ENCODE results near the gene LAMA5. TPM values are rescaled to one million over a fixed set of nuclear protein-coding genes. Genes with fewer than 3 reads are reported as not detected.

LAMA5 gene
- total RNA-seq, 2 experiments from 2014 or later, result 0.81 to 1.5 TPM

- Mint-ChIP-seq H3K4me1 (ENCODE audit: low read depth) (no peaks in the 10 kb centered on the region), H3K9me3 (peaks cover 1% of the 10 kb centered on the region), H3K36me3 (ENCODE audit: low read depth) (no peaks in the 10 kb centered on the region), H3K27me3 (ENCODE audit: low read depth) (peaks cover 7% of the 10 kb centered on the region), H3K4me3 (no peak overlapping the region), H3K27ac (no peak overlapping the region)
- CTCF ChIA-PET, result no interaction called here
- no peak for DNase-seq
- intact Hi-C loops (cut with micrococcal nuclease), result no loop called here
Measured at GRCh38 chr20:62336775-62337557, 30.1 kb downstream of the LAMA5 start.

GRCh38 chr20:62336329-62336728 lies 30.8 kb downstream of the LAMA5 start:
- Mint-ChIP-seq H3K27me3 (ENCODE audit: low read depth) (peaks cover 7% of the 10 kb centered on the region), H3K27ac (no peak overlapping the region), H3K9me3 (peaks cover 1% of the 10 kb centered on the region), H3K36me3 (ENCODE audit: low read depth) (no peaks in the 10 kb centered on the region), H3K4me3 (no peak overlapping the region), H3K4me1 (ENCODE audit: low read depth) (no peaks in the 10 kb centered on the region)
- no peak for DNase-seq
- intact Hi-C loops (cut with micrococcal nuclease), result no loop called here
- CTCF ChIA-PET, result no interaction called here

GRCh38 chr20:62335532-62335931 lies 31.6 kb downstream of the LAMA5 start:
- CTCF ChIA-PET, result no interaction called here
- H3K4me3 Mint-ChIP-seq, result no peak overlapping the region
- H3K9me3 Mint-ChIP-seq, result no peaks in the 10 kb centered on the region
- H3K27me3 Mint-ChIP-seq (ENCODE audit: low read depth), result peaks cover 7% of the 10 kb centered on the region
- intact Hi-C loops (cut with micrococcal nuclease), result no loop called here
- H3K27ac Mint-ChIP-seq, result no peak overlapping the region
- no peak for DNase-seq
- no peaks in the 10 kb centered on the region for H3K36me3 Mint-ChIP-seq (ENCODE audit: low read depth)
- H3K4me1 Mint-ChIP-seq (ENCODE audit: low read depth), result no peaks in the 10 kb centered on the region

DNA sequence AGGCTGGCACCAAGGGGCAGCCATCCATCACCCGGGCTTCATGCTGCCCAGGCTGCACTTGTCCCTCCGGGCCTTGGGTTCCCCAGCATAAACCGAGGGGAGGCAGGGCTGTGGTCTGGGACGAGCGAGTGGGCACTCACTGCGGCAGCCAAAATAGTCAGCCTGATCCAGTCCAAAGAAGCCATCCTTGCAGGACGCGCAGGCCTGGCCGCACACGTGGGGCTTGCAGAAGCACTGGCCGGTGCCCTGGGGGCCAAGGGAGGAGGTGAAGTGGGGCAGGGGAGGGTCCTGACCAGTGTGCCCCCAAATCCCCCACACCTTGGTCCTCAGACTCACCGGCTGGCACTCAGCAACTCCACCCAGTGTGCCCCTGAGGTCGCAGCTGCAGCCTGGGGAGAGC lies 32.2 kb downstream of the LAMA5 start:
- CTCF ChIA-PET, result no interaction called here

GRCh38 chr20:62333820-62334595 lies 33.1 kb downstream of the LAMA5 start:
- CTCF ChIA-PET, result no interaction called here
- H3K9me3 Mint-ChIP-seq, result no peaks in the 10 kb centered on the region
- H3K36me3 Mint-ChIP-seq (ENCODE audit: low read depth), result no peaks in the 10 kb centered on the region
- no peaks in the 10 kb centered on the region for H3K4me1 Mint-ChIP-seq (ENCODE audit: low read depth)
- no peak overlapping the region for H3K27ac Mint-ChIP-seq
- H3K27me3 Mint-ChIP-seq (ENCODE audit: low read depth), result peaks cover 7% of the 10 kb centered on the region
- no peak for DNase-seq
- intact Hi-C loops (cut with micrococcal nuclease), result no loop called here
- H3K4me3 Mint-ChIP-seq, result no peak overlapping the region

More for the DNA sequence above, 32.2 kb downstream of the LAMA5 start:
- no peaks in the 10 kb centered on the region for H3K36me3 Mint-ChIP-seq (ENCODE audit: low read depth)
- no peak overlapping the region for H3K27ac Mint-ChIP-seq
- intact Hi-C loops (cut with micrococcal nuclease), result no loop called here
- no peak for DNase-seq
- H3K4me3 Mint-ChIP-seq, result no peak overlapping the region
- no peaks in the 10 kb centered on the region for H3K4me1 Mint-ChIP-seq (ENCODE audit: low read depth)
- peaks cover 7% of the 10 kb centered on the region for H3K27me3 Mint-ChIP-seq (ENCODE audit: low read depth)
- no peaks in the 10 kb centered on the region for H3K9me3 Mint-ChIP-seq

- H3K4me3 Mint-ChIP-seq, result no peak overlapping the region
- peaks cover 7% of the 10 kb centered on the region for H3K27me3 Mint-ChIP-seq (ENCODE audit: low read depth)
- no peak for DNase-seq
- CTCF ChIA-PET, result no interaction called here
- H3K27ac Mint-ChIP-seq, result no peak overlapping the region
- no peaks in the 10 kb centered on the region for H3K36me3 Mint-ChIP-seq (ENCODE audit: low read depth)
- intact Hi-C loops (cut with micrococcal nuclease), result no loop called here
- no peaks in the 10 kb centered on the region for H3K9me3 Mint-ChIP-seq
- H3K4me1 Mint-ChIP-seq (ENCODE audit: low read depth), result no peaks in the 10 kb centered on the region
Measured at GRCh38 chr20:62332989-62333819, 33.9 kb downstream of the LAMA5 start.

- Mint-ChIP-seq H3K36me3 (ENCODE audit: low read depth) (no peaks in the 10 kb centered on the region), H3K27me3 (ENCODE audit: low read depth) (peaks cover 7% of the 10 kb centered on the region), H3K4me3 (no peak overlapping the region), H3K4me1 (ENCODE audit: low read depth) (no peaks in the 10 kb centered on the region), H3K9me3 (no peaks in the 10 kb centered on the region), H3K27ac (no peak overlapping the region)
- no peak for DNase-seq
- CTCF ChIA-PET, result no interaction called here
- intact Hi-C loops (cut with micrococcal nuclease), result no loop called here
Measured at GRCh38 chr20:62332421-62332820, 34.7 kb downstream of the LAMA5 start.

DNA sequence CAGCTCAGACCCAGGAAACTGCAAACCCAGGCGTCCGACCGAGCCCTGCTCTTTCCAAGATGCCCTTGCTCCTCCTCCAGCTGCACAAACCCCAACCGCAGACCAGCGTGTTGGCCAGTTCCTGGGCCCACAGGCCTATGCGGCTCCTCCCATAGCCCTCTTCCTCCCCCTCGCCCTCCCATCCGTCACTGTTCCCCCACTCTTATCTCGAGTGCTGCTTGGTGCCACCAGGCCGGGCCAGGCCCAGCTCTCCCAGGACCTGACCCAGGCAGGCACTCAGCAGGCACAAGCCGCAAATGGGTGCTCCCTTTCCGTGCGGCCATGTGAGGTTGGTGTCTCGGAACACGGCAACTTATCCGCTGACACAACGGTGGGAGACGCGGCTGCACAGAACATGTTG lies 35.8 kb downstream of the LAMA5 start:
- CTCF ChIA-PET, result no interaction called here
- Mint-ChIP-seq H3K4me1 (ENCODE audit: low read depth) (no peaks in the 10 kb centered on the region), H3K27ac (no peak overlapping the region), H3K9me3 (no peaks in the 10 kb centered on the region), H3K4me3 (no peak overlapping the region), H3K36me3 (ENCODE audit: low read depth) (no peaks in the 10 kb centered on the region), H3K27me3 (ENCODE audit: low read depth) (peaks cover 3% of the 10 kb centered on the region)
- no peak for DNase-seq
- intact Hi-C loops (cut with micrococcal nuclease), result no loop called here

DNA sequence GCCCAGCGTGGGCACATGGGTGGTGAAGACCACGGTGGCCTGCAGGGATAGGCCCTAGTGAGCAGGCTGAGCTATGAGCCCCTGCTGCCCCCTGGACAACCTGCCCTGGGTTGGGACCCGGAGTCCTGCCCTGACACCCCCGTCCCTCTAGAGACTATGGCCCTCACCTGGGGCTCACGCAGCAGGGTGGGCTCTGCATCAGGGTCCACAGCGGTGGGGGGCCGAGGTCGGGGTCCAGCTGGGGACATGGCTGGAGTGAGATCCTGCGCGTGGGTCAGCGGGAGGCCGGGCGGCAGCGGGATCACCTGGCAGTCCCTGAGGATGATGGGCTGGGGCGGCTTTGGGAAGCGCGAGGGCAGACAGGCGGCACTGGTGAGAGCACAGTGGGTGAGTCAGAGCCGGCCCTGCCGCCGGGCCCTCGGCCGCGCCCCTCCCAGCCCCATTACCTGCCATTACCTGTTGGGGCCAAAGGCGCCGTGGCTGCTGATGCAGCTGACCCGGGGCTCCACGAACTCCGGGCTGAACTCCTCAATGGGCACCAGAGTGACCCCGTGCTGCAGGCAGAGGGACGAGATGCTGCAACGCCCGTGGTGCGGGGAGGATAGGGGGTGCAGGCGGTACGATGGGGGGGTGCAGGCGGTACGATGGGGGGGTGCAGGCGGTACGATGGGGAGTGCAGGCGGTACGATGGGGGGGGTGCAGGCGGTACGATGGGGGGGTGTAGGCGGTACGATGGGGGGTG lies 36.4 kb downstream of the LAMA5 start:
- H3K36me3 Mint-ChIP-seq (ENCODE audit: low read depth), result no peaks in the 10 kb centered on the region

GRCh38 chr20:62329389-62330377 lies 37.4 kb downstream of the LAMA5 start:
- H3K27me3 Mint-ChIP-seq (ENCODE audit: low read depth), result no peaks in the 10 kb centered on the region
- H3K36me3 Mint-ChIP-seq (ENCODE audit: low read depth), result no peaks in the 10 kb centered on the region
- H3K9me3 Mint-ChIP-seq, result no peaks in the 10 kb centered on the region
- no peak overlapping the region for H3K4me3 Mint-ChIP-seq
- CTCF ChIA-PET, result no interaction called here
- no peak overlapping the region for H3K27ac Mint-ChIP-seq
- intact Hi-C loops (cut with micrococcal nuclease), result no loop called here
- H3K4me1 Mint-ChIP-seq (ENCODE audit: low read depth), result no peaks in the 10 kb centered on the region
- no peak for DNase-seq

More for the DNA sequence above, 36.4 kb downstream of the LAMA5 start:
- Mint-ChIP-seq H3K27ac (no peak overlapping the region), H3K4me1 (ENCODE audit: low read depth) (no peaks in the 10 kb centered on the region), H3K27me3 (ENCODE audit: low read depth) (peaks cover 3% of the 10 kb centered on the region), H3K4me3 (no peak overlapping the region), H3K9me3 (no peaks in the 10 kb centered on the region)
- DNase-seq, result no peak
- intact Hi-C loops (cut with micrococcal nuclease), result no loop called here
- CTCF ChIA-PET, result no interaction called here

DNA sequence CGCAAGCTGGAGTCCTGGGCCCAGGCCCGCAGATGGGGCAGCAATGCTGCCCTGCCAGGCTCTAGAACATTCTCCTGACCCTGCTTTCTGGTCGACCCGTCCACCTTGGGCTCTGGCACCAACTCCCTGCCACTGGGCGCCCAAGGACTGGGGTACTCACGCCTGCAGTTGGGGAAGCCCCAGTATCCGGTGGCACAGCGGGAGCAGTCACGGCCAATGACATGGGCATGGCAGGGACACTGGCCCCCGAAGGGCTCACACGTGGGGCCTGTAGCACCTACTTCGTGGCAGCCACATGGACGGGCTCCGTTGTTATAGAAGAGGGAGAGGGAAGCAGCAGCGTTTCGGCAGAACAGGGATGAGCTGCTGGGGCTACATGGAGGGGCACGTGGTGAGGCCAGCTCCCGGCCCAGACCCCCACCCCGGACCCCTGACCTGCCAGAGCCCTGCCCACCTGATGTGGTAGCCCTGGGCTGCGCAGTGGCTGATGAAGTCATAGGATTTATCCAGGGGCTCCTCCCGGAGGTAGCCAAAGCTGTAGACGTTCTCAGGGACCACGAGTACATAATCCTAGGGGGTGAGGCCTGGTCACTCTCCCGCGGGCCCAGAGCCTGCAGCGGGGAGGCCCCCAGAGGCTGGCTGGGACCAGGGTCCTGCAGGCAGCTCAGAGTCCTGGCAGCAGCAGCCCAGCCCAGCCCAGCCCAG lies 38.3 kb downstream of the LAMA5 start:
- no peak for DNase-seq
- Mint-ChIP-seq H3K4me3 (no peak overlapping the region), H3K36me3 (ENCODE audit: low read depth) (no peaks in the 10 kb centered on the region), H3K4me1 (ENCODE audit: low read depth) (no peaks in the 10 kb centered on the region), H3K27ac (no peak overlapping the region), H3K27me3 (ENCODE audit: low read depth) (no peaks in the 10 kb centered on the region), H3K9me3 (no peaks in the 10 kb centered on the region)
- CTCF ChIA-PET, result no interaction called here
- intact Hi-C loops (cut with micrococcal nuclease), result no loop called here
